Erythroblast (primary cell): ENCODE measurements around the gene COL6A1.

ENCODE experiments used
- GATA1 ChIP-seq: IDR thresholded peaks from 2 replicates; pipeline ENCODE4 v1.6.1; 2011; ENCODE audit warnings: low read depth, mild to moderate bottlenecking, control low read depth, low read length, moderate library complexity
- POLR2A ChIP-seq: IDR thresholded peaks from 2 replicates; pipeline ENCODE4 v1.6.1; 2011; ENCODE audit warnings: mild to moderate bottlenecking, low read length

- TF ChIP-seq POLR2A, result no peak
- TF ChIP-seq GATA1, result no peak
These were observed 47.1 kb downstream of the COL6A1 start for GRCh38 chr21:46028573-46029091.
